Posterior cingulate gyrus (tissue), 11 donors: ENCODE data around the gene BHLHA9.
"Not testable (repeated sequence)": the region's sequence is repeated elsewhere in the genome, so short reads cannot be mapped to it uniquely, and the experiment has no call there.

ENCODE experiments used
- DNase-seq, 10 donors: peaks; one replicate each; pipeline versions ENCODE4 v3.0.0 to v3.0.0-alpha.2; 2020 to 2021; ENCODE audit warnings: mixed read lengths in 3 of 10
- intact Hi-C: fragments of 100-400 bp; cut with DNase I; formaldehyde crosslinking; loops from one replicate; pipeline ENCODE4 v1.15.1; 2023

BHLHA9 gene

DNA sequence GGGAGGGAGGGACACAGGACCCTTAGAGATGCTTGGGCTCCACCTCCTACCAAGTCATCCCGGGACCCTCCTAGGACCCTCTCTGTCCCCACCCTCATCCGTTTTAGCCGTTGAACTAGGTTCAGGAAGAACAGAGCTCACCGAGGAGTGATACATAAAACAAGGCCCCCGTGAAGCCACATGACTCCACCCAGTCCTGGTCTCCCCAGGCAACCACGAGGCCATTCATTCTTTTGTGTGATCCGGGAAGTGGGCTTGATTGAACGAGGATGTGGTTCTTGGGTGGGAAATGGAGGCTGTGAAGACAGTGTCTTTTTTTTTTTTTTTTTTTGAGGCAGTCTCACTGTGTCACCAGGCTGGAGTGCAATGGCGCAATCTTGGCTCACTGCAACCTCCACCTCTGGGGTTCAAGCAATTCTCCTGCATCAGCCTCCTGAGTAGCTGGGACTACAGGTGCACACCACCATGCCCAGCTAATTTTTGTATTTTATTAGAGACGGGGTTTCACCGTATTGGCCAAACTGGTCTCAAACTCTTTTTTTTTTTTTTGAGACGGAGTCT lies 24.0 kb downstream of the BHLHA9 start:
- no peak for DNase-seq
- intact Hi-C loops = no loop called here

DNA sequence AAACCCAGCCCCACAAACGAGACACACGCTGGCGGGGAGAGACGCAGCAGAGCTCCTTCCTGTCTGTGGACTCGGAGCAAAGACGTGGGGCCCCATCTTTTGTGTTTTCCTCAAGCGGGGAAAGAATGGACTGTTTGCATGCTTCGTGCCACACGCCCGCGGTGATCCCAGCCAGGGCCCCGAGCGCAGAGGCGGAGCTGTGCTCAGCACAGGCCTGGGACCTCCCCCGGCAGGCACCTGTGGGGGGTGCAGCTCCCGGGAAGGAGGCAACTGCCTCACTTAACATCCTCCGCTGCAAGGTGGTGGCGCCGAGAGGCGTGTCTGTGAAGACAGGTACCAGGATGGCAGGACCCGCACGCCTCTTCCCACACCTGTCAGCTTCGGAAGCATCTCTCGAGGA lies 28.4 kb downstream of the BHLHA9 start:
- DNase-seq = no peak
- intact Hi-C loops = no loop called here

- DNase-seq = no peak
- intact Hi-C loops = no loop called here
Measured at GRCh38 chr17:1299552-1300370, 29.5 kb downstream of the BHLHA9 start.

GRCh38 chr17:1300371-1300905 lies 30.2 kb downstream of the BHLHA9 start:
- DNase-seq = no peak

DNA sequence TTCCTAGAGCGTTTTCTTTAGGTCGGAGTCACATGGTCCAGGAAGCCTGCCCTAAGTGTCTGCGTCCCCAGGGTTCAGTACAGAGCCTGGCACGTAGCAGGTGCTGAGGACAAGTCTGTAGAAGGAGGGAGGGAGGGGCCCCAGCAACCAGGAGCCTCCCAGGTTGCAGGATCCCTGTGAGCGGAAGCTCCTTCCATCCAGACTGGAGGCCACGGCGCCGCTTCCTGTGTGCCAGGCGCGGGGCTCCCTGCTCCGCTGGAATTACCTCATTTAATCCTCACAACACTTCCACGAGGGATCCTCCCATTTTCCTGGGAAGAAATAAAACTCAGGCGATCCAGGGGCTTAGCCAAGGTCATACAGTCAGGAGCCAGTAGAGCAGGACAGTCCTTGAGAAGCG lies 31.3 kb downstream of the BHLHA9 start:
- intact Hi-C loops = no loop called here
- DNase-seq = no peak

More at GRCh38 chr17:1300371-1300905, 30.2 kb downstream of the BHLHA9 start:
- intact Hi-C loops = no loop called here

- intact Hi-C loops = no loop called here
- no peak for DNase-seq
Measured at GRCh38 chr17:1302761-1303160, 32.5 kb downstream of the BHLHA9 start.

GRCh38 chr17:1304522-1304921 lies 34.3 kb downstream of the BHLHA9 start:
- intact Hi-C loops = no loop called here
- no peak for DNase-seq

DNA sequence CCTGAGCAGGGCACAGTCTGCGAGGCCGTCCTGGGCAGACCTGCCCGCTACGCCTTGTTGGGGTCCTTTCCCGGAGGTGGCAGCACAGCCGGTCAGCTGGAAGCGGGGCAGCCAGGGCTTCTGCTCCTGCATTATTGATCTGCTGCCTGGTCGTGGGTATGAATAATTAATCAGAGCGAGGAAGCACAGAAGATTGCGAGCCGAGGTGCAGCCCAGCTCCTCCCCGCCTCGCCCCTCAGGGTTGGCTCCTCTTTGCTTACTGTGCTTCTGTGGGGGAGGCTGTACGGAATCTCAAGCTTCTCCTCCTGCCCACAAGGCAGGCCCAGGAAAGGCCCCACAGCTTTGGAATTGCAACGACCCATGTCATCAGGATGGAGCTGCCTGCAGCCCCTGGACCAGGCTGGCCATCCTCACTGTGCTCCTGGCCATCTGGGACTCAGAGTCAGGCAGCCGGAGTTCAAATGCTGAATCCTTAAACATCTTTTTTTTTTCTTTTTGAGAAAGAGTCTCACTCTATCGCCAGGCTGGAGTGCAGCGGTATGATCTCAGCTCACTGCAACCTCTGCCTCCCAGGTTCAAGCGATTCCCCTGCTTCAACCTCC lies 34.8 kb downstream of the BHLHA9 start:
- intact Hi-C loops = no loop called here
- no peak for DNase-seq

DNA sequence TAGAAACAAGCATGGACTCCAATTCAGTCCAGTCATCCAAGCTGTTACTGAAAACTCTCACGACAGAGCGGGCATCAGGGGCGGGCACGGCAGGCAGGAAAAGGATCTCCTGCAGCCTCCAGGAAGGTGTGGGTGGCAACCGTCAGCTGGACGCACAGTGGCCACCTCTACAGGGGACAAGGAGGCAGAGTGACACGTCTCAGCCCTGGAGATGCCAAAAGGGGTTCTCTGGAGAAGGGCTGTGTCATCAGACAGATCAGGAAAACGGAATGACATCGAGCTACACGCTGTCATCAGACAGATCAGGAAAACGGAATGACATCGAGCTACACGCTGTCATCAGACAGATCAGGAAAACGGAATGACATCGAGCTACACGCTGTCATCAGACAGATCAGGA lies 37.6 kb downstream of the BHLHA9 start:
- intact Hi-C loops, DNase-seq: not testable (repeated sequence)

DNA sequence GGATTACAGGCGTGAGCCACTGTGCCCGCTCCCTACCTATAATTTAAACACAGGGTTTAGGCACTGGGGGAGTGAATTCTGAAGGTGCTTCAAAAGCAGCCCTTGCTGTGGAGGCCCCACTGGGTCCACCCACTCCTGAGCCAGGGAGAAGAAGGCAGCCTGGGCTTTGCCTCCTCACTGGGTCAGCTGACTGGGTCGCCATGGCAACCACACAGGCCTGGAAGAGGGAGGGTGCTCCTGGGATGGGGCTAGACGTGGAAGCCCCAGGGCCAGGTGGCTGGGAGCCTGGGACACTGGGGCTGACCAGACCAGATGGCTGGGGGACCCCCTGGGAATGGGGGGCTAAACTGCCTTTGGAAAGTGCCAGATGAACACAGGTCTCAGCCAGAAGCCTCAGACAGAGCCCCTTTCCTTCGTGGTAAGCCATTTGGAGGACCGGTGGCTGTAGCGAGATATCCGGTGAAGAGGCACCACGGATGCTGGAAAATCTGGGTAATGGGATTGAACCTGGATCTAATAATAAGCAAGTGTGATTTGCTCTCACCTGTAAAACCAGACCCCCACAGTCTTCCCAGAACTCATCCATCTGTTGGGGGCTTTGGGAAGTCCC lies 42.1 kb downstream of the BHLHA9 start:
- DNase-seq = peak in 4 of 10 donors; percentile 33 to 89 (median 69)
- intact Hi-C loops = no loop called here

DNA sequence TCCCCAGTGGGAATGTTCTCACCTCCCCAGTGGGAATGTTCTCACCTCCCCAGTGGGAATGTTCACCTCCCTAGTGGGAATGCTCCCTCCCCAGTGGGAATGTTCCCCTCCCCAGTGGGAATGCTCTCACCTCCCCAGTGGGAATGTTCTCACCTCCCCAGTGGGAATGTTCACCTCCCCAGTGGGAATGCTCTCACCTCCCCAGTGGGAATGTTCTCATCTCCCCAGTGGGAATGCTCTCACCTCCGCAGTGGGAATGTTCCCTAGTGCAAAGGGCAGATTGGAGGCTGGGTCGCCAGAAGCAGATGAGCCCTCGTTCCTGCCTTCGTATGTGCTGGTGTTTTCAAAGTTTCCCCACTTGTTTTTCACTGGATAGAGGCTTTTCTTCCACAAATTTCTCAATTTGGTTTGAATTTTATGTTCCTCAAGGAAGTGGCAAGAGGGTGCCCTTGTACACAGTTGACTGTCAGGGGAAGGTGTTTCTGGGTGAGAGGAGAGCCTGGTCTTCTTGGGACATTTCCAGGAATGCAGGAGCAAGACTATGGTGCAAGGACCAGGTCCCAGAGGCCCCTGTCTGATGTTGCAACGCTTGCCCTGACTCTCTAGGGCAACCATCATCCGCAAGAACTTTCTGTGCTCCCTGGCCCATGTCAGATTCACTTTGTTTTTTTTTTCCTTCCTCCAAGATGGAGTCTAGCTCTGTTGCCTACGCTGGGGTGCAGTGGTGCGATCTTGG lies 43.2 kb downstream of the BHLHA9 start:
- DNase-seq = peak in 1 of 10 donors; percentile 25
- intact Hi-C loops = no loop called here

GRCh38 chr17:1315409-1315808 lies 45.2 kb downstream of the BHLHA9 start:
- peak in 2 of 10 donors; percentile 39 to 55 for DNase-seq
- intact Hi-C loops = no loop called here

DNA sequence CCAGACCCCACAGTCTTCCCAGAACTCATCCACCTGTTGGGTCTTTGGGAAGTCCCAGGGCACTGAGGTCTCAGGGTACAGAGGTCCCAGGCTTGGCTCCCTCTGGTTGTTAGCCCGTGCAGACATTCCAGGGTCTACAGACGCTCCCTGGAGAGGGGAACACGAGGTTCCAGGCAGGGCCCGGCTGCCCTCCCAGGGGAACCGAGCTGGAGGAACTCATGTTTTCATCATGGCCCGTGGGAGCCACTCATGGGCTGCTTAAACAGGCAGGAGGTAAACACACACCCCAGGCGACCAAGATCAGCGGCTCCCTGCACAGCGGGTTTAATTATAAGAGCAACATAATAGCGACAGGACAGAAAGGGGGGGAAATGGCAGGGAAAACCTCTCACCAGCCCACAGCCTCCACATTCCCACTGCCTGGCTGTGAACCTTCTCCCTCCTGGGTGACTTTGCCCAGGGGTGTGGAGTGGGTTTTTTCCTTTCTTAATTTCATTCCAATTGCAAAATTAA lies 45.7 kb downstream of the BHLHA9 start:
- peak in 2 of 10 donors; percentile 21 to 79 for DNase-seq
- intact Hi-C loops = no loop called here
